Natural killer cell treated with Interleukin-12 subunit alpha and Interleukin-12 subunit beta and Interleukin-15 and Interleukin-18, amount 100 ng/mL, for 72 hours (primary cell): ENCODE measurements around the gene RIC8A. TPM values are rescaled to one million over a fixed set of nuclear protein-coding genes. Genes with fewer than 3 reads are reported as not detected.
"Not testable (repeated sequence)": the region's sequence is repeated elsewhere in the genome, so short reads cannot be mapped to it uniquely, and the experiment has no call there.

ENCODE experiments used
- ATAC-seq, 2 donors: fragments of 150-1000 bp; cut with Tn5 transposase in 1 of 2; sonication (Bioruptor Pico), chemical (Tn5 transposase) in 1 of 2; 2 replicates each; pipeline ENCODE4 v1.10.0; 2021
- DNase-seq: peaks from one replicate; pipeline ENCODE4 v3.0.0; 2022; ENCODE audit warnings: low spot score
- H3K27ac Mint-ChIP-seq, 2 donors: 1 replicate in 1 of 2; 2 replicates in 1 of 2; pipeline ENCODE4 v1.8.0; 2022; ENCODE audit warnings: mixed read lengths in 2 of 2, mild to moderate bottlenecking in 1 of 2, moderate library complexity in 1 of 2
- H3K27me3 Mint-ChIP-seq, 2 donors: 1 replicate in 1 of 2; 2 replicates in 1 of 2; pipeline ENCODE4 v1.8.0; 2022; ENCODE audit warnings: mixed read lengths in 2 of 2
- H3K36me3 Mint-ChIP-seq: one replicate; pipeline ENCODE4 v1.8.0; 2022; ENCODE audit warnings: mixed read lengths
- H3K4me1 Mint-ChIP-seq, 2 donors: 1 replicate in 1 of 2; 2 replicates in 1 of 2; pipeline ENCODE4 v1.8.0; 2022; ENCODE audit warnings: low read depth in 2 of 2, mixed read lengths in 2 of 2, mild to moderate bottlenecking in 1 of 2
- H3K4me3 Mint-ChIP-seq: one replicate; pipeline ENCODE4 v1.8.0; 2022; ENCODE audit warnings: mixed read lengths
- H3K9me3 Mint-ChIP-seq: 2 replicates; pipeline ENCODE4 v1.8.0; 2022; ENCODE audit warnings: mixed read lengths
- total RNA-seq, 2 donors: library from RNA; stranded (reverse); gene quantifications; one replicate each; pipeline ENCODE4 v1.2.3, GENCODE V29; 2022

The RIC8A gene
- total RNA-seq: 100 to 1,000 TPM; 130 to 148 TPM

DNA sequence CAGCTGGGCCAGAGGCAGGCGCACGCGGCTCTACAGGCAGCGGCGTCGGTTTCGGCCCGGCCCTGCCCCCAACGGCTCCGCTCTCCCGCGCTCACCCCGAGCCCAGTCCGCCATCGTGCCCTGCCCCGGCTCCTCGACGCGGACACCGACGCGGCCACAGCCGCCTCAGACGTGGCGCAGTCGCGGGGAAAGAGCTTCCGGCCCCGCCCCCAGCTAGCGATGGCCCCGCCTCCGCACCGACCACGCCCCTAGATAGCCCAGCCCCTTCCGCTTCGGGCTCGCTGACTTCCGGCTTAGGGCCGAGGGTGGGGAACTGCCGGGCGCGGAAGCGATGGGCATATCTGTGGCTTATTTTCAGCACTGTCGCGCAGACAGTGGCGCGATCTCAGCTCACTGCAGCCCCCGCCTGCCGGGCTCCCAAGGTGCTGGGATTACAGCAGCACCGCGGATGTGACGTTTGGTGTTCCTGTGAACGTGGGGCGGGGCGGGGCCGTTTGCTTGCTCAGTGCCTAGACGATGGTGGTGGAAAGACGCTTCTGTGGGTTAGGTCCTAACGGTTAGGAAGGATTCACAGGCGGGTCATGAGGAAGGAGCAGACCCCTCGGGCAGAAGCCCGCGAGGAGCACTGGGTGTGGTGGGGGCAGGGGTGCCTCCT, at the start of gene RIC8A, which contains the start of gene BET1L:
RIC8A (plus strand) TSS at position 501 of the 655 bp plus-strand sequence. CDS start 1,147 bp downstream, outside the sequence.
BET1L (minus strand) TSS at position 192 of the 655 bp plus-strand sequence; CDS start at position 114, 78 bp downstream.
- H3K9me3 Mint-ChIP-seq: no peaks in the 10 kb centered on the region
- DNase-seq: peak; percentile 99
- H3K4me1 Mint-ChIP-seq: peaks cover 41 to 51% of the 10 kb centered on the region in 2 donors
- no peaks in the 10 kb centered on the region for H3K27me3 Mint-ChIP-seq
- peak within 1 kb of the TSS; percentile 98 to 99 for H3K27ac Mint-ChIP-seq
- H3K36me3 Mint-ChIP-seq: no peaks in the 10 kb centered on the region
- ATAC-seq: peak; percentile 92 to 94
- peak within 1 kb of the TSS; percentile 96 for H3K4me3 Mint-ChIP-seq

- H3K27me3 Mint-ChIP-seq, H3K4me3 Mint-ChIP-seq, H3K9me3 Mint-ChIP-seq, DNase-seq, H3K36me3 Mint-ChIP-seq, H3K4me1 Mint-ChIP-seq, H3K27ac Mint-ChIP-seq, ATAC-seq: not testable (repeated sequence)
These were observed 27.3 kb upstream of the RIC8A start for GRCh38 chr11:180242-180641.

- H3K4me3 Mint-ChIP-seq, H3K4me1 Mint-ChIP-seq, H3K27me3 Mint-ChIP-seq, H3K27ac Mint-ChIP-seq, H3K9me3 Mint-ChIP-seq, DNase-seq, H3K36me3 Mint-ChIP-seq: not testable (repeated sequence)
- ATAC-seq: peak; percentile 5 to 37
These were observed 18.2 kb upstream of the RIC8A start for GRCh38 chr11:189200-189783.

- H3K36me3 Mint-ChIP-seq, DNase-seq, H3K4me3 Mint-ChIP-seq, H3K9me3 Mint-ChIP-seq, H3K27me3 Mint-ChIP-seq, H3K4me1 Mint-ChIP-seq, H3K27ac Mint-ChIP-seq: not testable (repeated sequence)
- ATAC-seq: peak; percentile 87 to 93
These were observed 17.6 kb upstream of the RIC8A start for GRCh38 chr11:189843-190311.

DNA sequence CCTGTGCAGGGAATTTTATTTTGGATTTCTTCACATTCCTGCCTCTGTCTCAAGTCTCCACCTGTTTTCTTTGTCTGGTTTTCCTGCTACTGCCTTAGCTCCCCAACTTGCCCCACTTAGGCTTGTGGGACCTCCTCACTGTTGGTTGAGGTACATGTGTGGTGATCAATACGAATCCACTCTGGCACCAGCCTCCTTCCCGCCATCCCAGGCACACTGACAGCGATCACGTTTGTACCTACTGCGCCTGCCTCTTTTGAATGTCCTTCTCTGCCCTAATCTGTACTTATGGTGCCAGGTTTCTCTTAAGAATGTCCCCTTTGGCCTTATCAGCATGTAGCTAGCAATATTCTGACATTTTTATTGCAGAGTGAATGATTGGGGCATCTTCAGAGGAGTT, 17.0 kb upstream of the RIC8A start:
- H3K27ac Mint-ChIP-seq, H3K4me3 Mint-ChIP-seq, H3K36me3 Mint-ChIP-seq, ATAC-seq, H3K4me1 Mint-ChIP-seq, H3K9me3 Mint-ChIP-seq, DNase-seq, H3K27me3 Mint-ChIP-seq: not testable (repeated sequence)

GRCh38 chr11:191490-192478, 15.7 kb upstream of the RIC8A start:
- not testable (repeated sequence) for H3K4me1 Mint-ChIP-seq, H3K36me3 Mint-ChIP-seq, H3K9me3 Mint-ChIP-seq, H3K27me3 Mint-ChIP-seq, H3K27ac Mint-ChIP-seq, DNase-seq
- ATAC-seq: peak; percentile 53 to 62
- peak overlapping the region; percentile 63 for H3K4me3 Mint-ChIP-seq

DNA sequence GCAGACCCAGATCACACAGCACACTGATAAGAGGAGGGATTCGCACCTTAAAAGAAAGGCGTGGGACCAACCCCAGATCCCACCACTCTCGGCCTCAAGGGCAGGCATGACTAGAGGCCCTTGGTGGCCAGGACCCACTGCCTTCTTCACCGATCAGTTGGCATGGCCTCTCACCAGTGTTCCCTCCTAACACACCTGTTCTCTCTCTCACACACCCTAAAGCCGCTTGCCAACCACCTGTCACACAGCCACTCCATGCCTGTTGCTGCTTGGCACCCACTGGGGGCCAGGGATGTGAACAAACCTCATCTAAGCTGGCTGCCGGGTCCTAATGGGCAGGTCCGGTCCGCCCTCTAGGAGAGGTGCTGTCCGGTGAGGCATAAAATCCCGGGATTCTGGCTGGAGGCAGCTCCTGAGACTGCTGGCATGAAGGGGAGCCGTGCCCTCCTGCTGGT, 14.8 kb upstream of the RIC8A start, which contains the start of gene SCGB1C1:
SCGB1C1 (plus strand) TSS at position 405 of the 455 bp plus-strand sequence; CDS start at position 427, 22 bp downstream.
- not testable (repeated sequence) for DNase-seq, H3K4me1 Mint-ChIP-seq, H3K4me3 Mint-ChIP-seq, H3K9me3 Mint-ChIP-seq, H3K36me3 Mint-ChIP-seq, H3K27ac Mint-ChIP-seq, ATAC-seq, H3K27me3 Mint-ChIP-seq

- DNase-seq, ATAC-seq, H3K4me1 Mint-ChIP-seq, H3K27me3 Mint-ChIP-seq, H3K27ac Mint-ChIP-seq, H3K9me3 Mint-ChIP-seq, H3K4me3 Mint-ChIP-seq, H3K36me3 Mint-ChIP-seq: not testable (repeated sequence)
These were observed 14.0 kb upstream of the RIC8A start for GRCh38 chr11:193481-193880.

DNA sequence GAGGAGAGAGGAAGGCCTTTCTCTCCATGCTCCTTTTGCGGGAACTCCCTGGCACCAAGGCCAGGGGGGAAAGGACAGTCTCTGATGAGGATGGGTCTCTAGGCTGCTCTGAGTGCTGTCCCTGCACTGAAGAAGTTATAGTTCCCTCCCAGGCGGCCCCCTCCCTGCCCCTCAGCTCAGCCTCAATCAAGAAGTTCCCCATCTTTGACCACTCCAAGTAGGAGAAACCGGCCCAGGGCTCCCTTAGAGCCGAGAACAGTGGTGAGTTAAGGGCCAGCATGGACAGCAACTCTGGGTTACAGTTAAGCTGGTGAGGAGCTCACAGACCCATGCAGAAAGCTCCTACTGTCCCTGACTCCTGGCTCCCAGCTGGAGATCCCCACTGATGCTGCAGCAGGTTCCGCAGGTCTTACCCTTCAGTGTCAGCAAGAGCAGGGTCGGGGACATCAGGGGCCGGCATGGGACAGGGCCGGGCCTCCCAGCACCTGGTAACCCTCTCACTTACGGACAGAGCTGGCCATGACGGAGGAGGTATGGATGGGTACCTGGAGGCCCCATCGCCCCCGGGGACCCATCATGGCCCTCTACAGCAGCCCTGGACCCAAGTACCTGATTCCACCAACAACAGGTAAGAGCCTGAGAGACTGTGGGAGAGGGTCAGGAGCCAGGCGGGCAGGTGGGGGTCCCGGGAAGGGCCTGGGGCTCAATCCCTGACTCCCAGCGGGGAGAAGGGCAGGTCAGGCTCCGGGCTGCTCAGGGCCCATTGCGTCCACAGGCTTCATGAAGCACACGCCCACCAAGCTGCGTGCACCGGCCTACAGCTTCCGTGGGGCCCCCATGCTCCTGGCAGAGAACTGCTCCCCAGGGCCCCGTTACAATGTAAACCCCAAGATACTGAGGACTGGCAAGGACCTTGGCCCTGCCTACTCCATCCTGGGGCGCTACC, 10.4 kb upstream of the RIC8A start:
- Mint-ChIP-seq H3K27me3 (no peaks in the 10 kb centered on the region), H3K36me3 (no peaks in the 10 kb centered on the region), H3K4me3 (no peak overlapping the region), H3K4me1 (peaks cover under 1 to 6% of the 10 kb centered on the region in 2 donors), H3K27ac (no peak overlapping the region), H3K9me3 (no peaks in the 10 kb centered on the region)
- no peak for DNase-seq
- ATAC-seq: no peak

GRCh38 chr11:197741-198235, 9.7 kb upstream of the RIC8A start:
- Mint-ChIP-seq H3K4me3 (no peak overlapping the region), H3K36me3 (no peaks in the 10 kb centered on the region), H3K27me3 (no peaks in the 10 kb centered on the region), H3K9me3 (no peaks in the 10 kb centered on the region), H3K27ac (no peak overlapping the region), H3K4me1 (peaks cover 6 to 10% of the 10 kb centered on the region in 2 donors)
- DNase-seq (no peak), ATAC-seq (no peak)

DNA sequence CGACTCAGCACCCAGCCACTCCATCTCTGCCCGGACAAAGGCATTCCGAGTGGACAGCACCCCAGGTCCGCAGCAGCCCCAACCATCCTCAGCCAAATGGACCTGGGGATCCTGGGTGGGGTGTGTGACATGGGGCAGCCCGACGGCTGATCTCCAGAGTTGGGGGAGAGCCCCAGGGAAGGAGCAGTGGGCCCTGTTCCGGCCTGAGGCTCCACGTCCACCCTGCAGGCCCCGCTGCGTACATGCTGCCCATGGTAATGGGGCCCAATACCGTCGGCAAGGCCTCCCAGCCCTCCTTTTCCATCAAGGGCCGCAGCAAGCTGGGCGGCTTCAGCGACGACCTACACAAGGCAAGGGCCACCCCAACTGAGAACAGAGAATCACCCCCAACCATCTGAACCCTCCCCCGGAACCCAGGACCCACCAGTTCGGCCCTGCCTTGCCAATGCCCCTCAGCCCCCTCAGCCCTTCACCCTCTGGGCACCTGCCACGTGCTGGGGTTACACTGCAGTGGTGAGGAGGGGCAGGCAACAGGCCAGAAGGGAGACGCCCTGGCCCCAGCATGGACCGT, 9.2 kb upstream of the RIC8A start:
- Mint-ChIP-seq H3K9me3 (no peaks in the 10 kb centered on the region), H3K27ac (no peak overlapping the region), H3K27me3 (no peaks in the 10 kb centered on the region), H3K36me3 (no peaks in the 10 kb centered on the region), H3K4me1 (peaks cover 11 to 16% of the 10 kb centered on the region in 2 donors), H3K4me3 (no peak overlapping the region)
- no peak for DNase-seq
- no peak for ATAC-seq

DNA sequence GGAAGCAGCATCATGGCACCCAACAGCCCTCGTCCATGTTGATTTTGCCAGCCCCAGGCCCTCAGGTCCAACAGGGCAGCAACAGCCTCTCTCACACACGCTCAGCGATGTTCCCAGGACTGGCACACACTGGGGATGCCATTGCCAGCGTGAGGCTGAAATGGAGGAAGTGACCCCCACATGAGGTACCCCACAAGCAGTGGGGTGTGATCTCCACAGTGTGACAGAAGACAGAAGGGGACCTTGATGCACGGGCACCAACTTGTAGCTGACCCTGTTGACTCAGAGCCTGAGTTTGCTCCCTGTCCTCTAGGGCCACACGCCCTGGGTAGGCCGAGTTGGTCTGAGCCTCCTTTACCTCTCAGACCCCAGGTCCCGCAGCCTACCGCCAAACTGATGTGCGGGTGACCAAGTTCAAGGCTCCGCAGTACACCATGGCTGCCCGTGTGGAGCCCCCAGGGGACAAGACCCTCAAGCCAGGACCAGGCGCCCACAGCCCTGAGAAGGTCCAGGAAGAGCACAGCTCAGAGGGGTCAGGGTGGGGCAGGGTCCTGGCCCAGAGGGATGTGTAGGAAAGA, 8.4 kb upstream of the RIC8A start:
- H3K27me3 Mint-ChIP-seq: no peaks in the 10 kb centered on the region
- H3K9me3 Mint-ChIP-seq: no peaks in the 10 kb centered on the region

More for the DNA sequence above, 8.4 kb upstream of the RIC8A start:
- no peak for DNase-seq
- Mint-ChIP-seq H3K4me3 (no peak overlapping the region), H3K27ac (no peak overlapping the region), H3K4me1 (peaks cover 19 to 23% of the 10 kb centered on the region in 2 donors), H3K36me3 (no peaks in the 10 kb centered on the region)
- ATAC-seq: no peak
